SK-N-SH treated with all-trans-retinoic acid at 6 μM for 48 hours (cell line): ENCODE data around the gene KIAA1217.

ENCODE experiments used
- ARNTL ChIP-seq: fragments of 450-650 bp; formaldehyde crosslinking; IDR thresholded peaks from 2 replicates; pipeline ENCODE4 v1.5.0; 2020; ENCODE audit warnings: low read depth, mild to moderate bottlenecking, moderate library complexity, borderline replicate concordance
- BACH2 ChIP-seq: fragments of 250-450 bp; sonication (Bioruptor Pico); IDR thresholded peaks from 2 replicates; pipeline ENCODE4 v1.9.0; 2021; ENCODE audit warnings: mild to moderate bottlenecking, borderline replicate concordance
- CSDC2 ChIP-seq: fragments of 250-450 bp; sonication (Bioruptor Pico); IDR thresholded peaks from 2 replicates; pipeline ENCODE4 v1.5.0; 2020; ENCODE audit warnings: mild to moderate bottlenecking, moderate library complexity
- GLIS3 ChIP-seq: fragments of 250-450 bp; sonication (Bioruptor Pico); IDR thresholded peaks from 2 replicates; pipeline ENCODE4 v1.5.0; 2020; ENCODE audit warnings: mild to moderate bottlenecking, moderate library complexity
- TOX ChIP-seq: fragments of 250-450 bp; sonication (Bioruptor Pico); IDR thresholded peaks from 2 replicates; pipeline ENCODE4 v1.8.0; 2021; ENCODE audit warnings: mild to moderate bottlenecking, moderate library complexity, borderline replicate concordance
- ZC3H10 ChIP-seq: fragments of 250-450 bp; sonication (Bioruptor Pico); IDR thresholded peaks from 2 replicates; pipeline ENCODE4 v1.5.1; 2021; ENCODE audit warnings: mild to moderate bottlenecking, moderate library complexity
- ZFP3 ChIP-seq: fragments of 250-450 bp; sonication (Bioruptor Pico); IDR thresholded peaks from 2 replicates; pipeline ENCODE4 v1.5.0; 2020; ENCODE audit warnings: mild to moderate bottlenecking, moderate library complexity
- ZNF565 ChIP-seq: fragments of 450-650 bp; formaldehyde crosslinking; conservative IDR thresholded peaks from 2 replicates; pipeline ENCODE4 v1.5.0; 2020; ENCODE audit warnings: low read depth, mild to moderate bottlenecking, moderate library complexity
- TF ChIP-seq, protein P1 (sequence below): fragments of 250-450 bp; sonication (Bioruptor Pico); IDR thresholded peaks from 2 replicates; pipeline ENCODE4 v1.5.1; 2020; ENCODE audit warnings: low read depth, mild to moderate bottlenecking, moderate library complexity

DNA sequence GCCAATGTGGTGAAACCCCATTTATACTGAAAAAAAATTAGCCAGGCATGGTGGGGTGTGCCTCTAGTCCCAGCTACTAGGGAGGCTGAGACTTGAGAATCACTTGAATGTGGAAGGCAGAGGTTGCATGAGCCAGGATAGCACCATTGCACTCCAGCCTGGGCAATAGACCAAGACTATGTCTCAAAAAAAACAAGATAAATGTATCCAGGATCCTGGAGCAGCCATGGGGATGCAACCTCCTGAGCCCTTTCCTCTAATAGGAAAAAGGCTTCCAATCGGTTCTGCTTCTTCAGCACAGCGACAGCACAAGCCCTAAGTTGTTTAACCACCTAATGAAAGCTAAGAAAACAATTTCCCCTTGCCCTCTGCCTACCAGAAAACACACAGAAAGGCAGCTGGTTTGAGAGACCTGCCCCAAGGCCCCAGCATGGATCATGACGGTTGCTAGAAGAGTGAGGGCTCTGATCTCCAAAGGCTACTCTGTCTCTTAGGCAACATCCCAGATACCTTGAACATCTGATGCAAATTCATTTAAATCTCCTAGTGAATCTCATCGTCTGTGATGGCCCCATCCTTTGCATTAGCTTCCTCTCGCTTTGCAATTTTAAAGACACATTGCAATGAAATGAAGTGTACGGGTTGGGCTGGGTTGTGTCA lies 294.0 kb downstream of the KIAA1217 start:
- TF ChIP-seq GLIS3 (CRISPR knock-in tag) (no peak), ZC3H10 (CRISPR knock-in tag) (no peak), TOX (CRISPR knock-in tag) (no peak), ZNF565 (no peak), BACH2 (CRISPR knock-in tag) (no peak), ARNTL (no peak), ZFP3 (CRISPR knock-in tag) (no peak), CSDC2 (CRISPR knock-in tag) (no peak)
- TF ChIP-seq, protein P1, sequence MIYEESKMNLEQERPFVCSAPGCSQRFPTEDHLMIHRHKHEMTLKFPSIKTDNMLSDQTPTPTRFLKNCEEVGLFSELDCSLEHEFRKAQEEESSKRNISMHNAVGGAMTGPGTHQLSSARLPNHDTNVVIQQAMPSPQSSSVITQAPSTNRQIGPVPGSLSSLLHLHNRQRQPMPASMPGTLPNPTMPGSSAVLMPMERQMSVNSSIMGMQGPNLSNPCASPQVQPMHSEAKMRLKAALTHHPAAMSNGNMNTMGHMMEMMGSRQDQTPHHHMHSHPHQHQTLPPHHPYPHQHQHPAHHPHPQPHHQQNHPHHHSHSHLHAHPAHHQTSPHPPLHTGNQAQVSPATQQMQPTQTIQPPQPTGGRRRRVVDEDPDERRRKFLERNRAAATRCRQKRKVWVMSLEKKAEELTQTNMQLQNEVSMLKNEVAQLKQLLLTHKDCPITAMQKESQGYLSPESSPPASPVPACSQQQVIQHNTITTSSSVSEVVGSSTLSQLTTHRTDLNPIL: no peak
